A549 (cell line): Measurements from ENCODE around the gene ADA. TPM values are rescaled to one million over a fixed set of nuclear protein-coding genes. Genes with fewer than 3 reads are reported as not detected.

Experiments used
- ATAC-seq, 2 experiments: fragments of 200-7000 bp in 1 of 2; fragments of >200 bp in 1 of 2; cut with Nextera tagmentation in 1 of 2; cut with Tn5 transposase in 1 of 2; 3 replicates each; pipeline versions ENCODE4 v1.8.0 to v1.9.1; 2018 to 2020; ENCODE audit warnings: mild to moderate bottlenecking in 1 of 2, moderate library complexity in 1 of 2
- CTCF ChIA-PET: fragments of 300-600 bp; sonication (Branson Sonifier 250); formaldehyde crosslinking; extraction: SDS; loops from one replicate; lab custom pipeline; 2021; ENCODE audit warnings: antibody characterized with exemption, inconsistent platforms; lab: Yijun Ruan, JAX
- POLR2A ChIA-PET: fragments of 350-600 bp; formaldehyde crosslinking; extraction: SDS; loops from one replicate; lab custom pipeline; 2021; ENCODE audit warnings: antibody characterized with exemption, inconsistent platforms; lab: Yijun Ruan, JAX
- DNase-seq, 2 experiments: peaks; one replicate each; pipeline versions ENCODE4 v3.0.0 to v3.0.0-alpha.2; 2011 to 2016; ENCODE audit warnings: low read depth in 1 of 2, low spot score in 1 of 2
- FAIRE-seq: peaks from 2 replicates; lab custom pipeline; 2011; peaks lifted over from hg19 to GRCh38; lab: Jason Lieb, UNC
- H3K27ac ChIP-seq, 2 experiments: fragments of >200 bp; sonication (Bioruptor Twin); formaldehyde crosslinking; 3 replicates each; pipeline ENCODE4 v1.5.1; 2016 to 2017
- H3K4me1 ChIP-seq: fragments of >200 bp; sonication (Bioruptor Twin); formaldehyde crosslinking; 3 replicates; pipeline ENCODE4 v1.6.1; 2016
- H3K4me2 ChIP-seq: fragments of >200 bp; sonication (Bioruptor Twin); formaldehyde crosslinking; 3 replicates; pipeline ENCODE4 v1.6.1; 2016
- H3K4me3 ChIP-seq: fragments of >200 bp; sonication (Bioruptor Twin); formaldehyde crosslinking; 3 replicates; pipeline ENCODE4 v1.5.1; 2016
- H3K9me3 ChIP-seq: fragments of >200 bp; sonication (Bioruptor Twin); formaldehyde crosslinking; 3 replicates; pipeline ENCODE4 v1.6.1; 2016
- BHLHE40 ChIP-seq: IDR thresholded peaks from 2 replicates; pipeline ENCODE4 v1.6.1; 2012; ENCODE audit warnings: low read depth, low read length, inconsistent platforms
- CBX2 ChIP-seq: fragments of 200-600 bp; sonication (generic); IDR thresholded peaks from 2 replicates; pipeline ENCODE4 v1.6.1; 2016; ENCODE audit warnings: low read depth, mild to moderate bottlenecking, borderline replicate concordance
- CHD2 ChIP-seq: fragments of 150-350 bp; IDR thresholded peaks from 2 replicates; pipeline ENCODE4 v1.6.1; 2014; ENCODE audit warnings: low read length; ENCODE audit not compliant: partially characterized antibody
- FOSL2 ChIP-seq, 2 experiments: fragments of 450-650 bp in 1 of 2; fragments of >200 bp in 1 of 2; sonication (Bioruptor Twin) in 1 of 2; formaldehyde crosslinking; IDR thresholded peaks; 2 replicates each; pipeline versions ENCODE4 v1.5.0 to v1.6.1; 2016 to 2020; ENCODE audit warnings: mild to moderate bottlenecking in 1 of 2, moderate library complexity in 1 of 2
- HDAC2 ChIP-seq: fragments of 200-600 bp; sonication (generic); IDR thresholded peaks from 2 replicates; pipeline ENCODE4 v1.6.1; 2016
- HOXA7 ChIP-seq: fragments of 250-450 bp; sonication (Bioruptor Pico); IDR thresholded peaks from 2 replicates; pipeline ENCODE4 v1.5.0; 2020; ENCODE audit warnings: mild to moderate bottlenecking, moderate library complexity
- JUNB ChIP-seq: fragments of >200 bp; sonication (Bioruptor Twin); formaldehyde crosslinking; IDR thresholded peaks from 2 replicates; pipeline ENCODE4 v1.6.1; 2016
- KDM1A ChIP-seq: fragments of 200-600 bp; sonication (generic); IDR thresholded peaks from 2 replicates; pipeline ENCODE4 v1.6.1; 2016; ENCODE audit warnings: low read depth, mild to moderate bottlenecking
- MAFK ChIP-seq: fragments of 450-650 bp; IDR thresholded peaks from 2 replicates; pipeline ENCODE4 v1.6.1; 2014; ENCODE audit not compliant: partially characterized antibody
- MYC ChIP-seq: IDR thresholded peaks from 2 replicates; pipeline ENCODE4 v1.6.1; 2012; ENCODE audit warnings: mild to moderate bottlenecking, inconsistent platforms, low read length, improper control_type of control experiment, borderline replicate concordance
- NR3C1 ChIP-seq: fragments of >200 bp; sonication (Bioruptor Twin); formaldehyde crosslinking; IDR thresholded peaks from 3 replicates; pipeline ENCODE4 v1.6.1; 2017
- RAD21 ChIP-seq, 2 experiments: fragments of >200 bp in 1 of 2; sonication (Bioruptor Twin) in 1 of 2; formaldehyde crosslinking in 1 of 2; IDR thresholded peaks in 1 of 2; conservative IDR thresholded peaks in 1 of 2; 2 replicates in 1 of 2; 3 replicates in 1 of 2; pipeline ENCODE4 v1.6.1; 2012 to 2018; ENCODE audit warnings: inconsistent platforms in 1 of 2
- RARB ChIP-seq: fragments of 250-450 bp; sonication (Bioruptor Pico); IDR thresholded peaks from 2 replicates; pipeline ENCODE4 v1.8.0; 2021; ENCODE audit warnings: mild to moderate bottlenecking, moderate library complexity
- RFX5 ChIP-seq: fragments of 450-650 bp; IDR thresholded peaks from 2 replicates; pipeline ENCODE4 v1.7.1; 2014; ENCODE audit warnings: antibody characterized with exemption, mild to moderate bottlenecking, moderate library complexity
- TP53 ChIP-seq: fragments of 250-450 bp; sonication (Bioruptor Pico); IDR thresholded peaks from 2 replicates; pipeline ENCODE4 v1.5.0; 2021; ENCODE audit warnings: mild to moderate bottlenecking, moderate library complexity
- ZFP36 ChIP-seq: fragments of 450-650 bp; IDR thresholded peaks from 2 replicates; pipeline ENCODE4 v1.6.1; 2014; ENCODE audit warnings: borderline replicate concordance; ENCODE audit not compliant: partially characterized antibody
- ZSCAN20 ChIP-seq: fragments of 250-450 bp; sonication (Bioruptor Pico); IDR thresholded peaks from 2 replicates; pipeline ENCODE4 v1.8.0; 2022; ENCODE audit warnings: mild to moderate bottlenecking, moderate library complexity
- WGBS: methylation state at CpG from one replicate; pipeline ENCODE4 v1.1.6; 2017; ENCODE audit errors: missing lambda C conversion rate; 5-methylcytosine and 5-hydroxymethylcytosine counted together
- polyA plus RNA-seq, 4 experiments: library from polyadenylated mRNA; depleted of rRNA in 3 of 4; stranded (reverse); fragments of >200 nt; fragmentation: RNase III in 1 of 4; extraction: RNeasy Plus Mini Kit Qiagen cat#74134 plus additional on column Dnase treatment in 1 of 4; gene quantifications; 2 replicates in 3 of 4; 3 replicates in 1 of 4; pipeline ENCODE4 v1.2.3, GENCODE V29; 2011 to 2017
- TF ChIP-seq, protein P1 (sequence below): fragments of 450-650 bp; IDR thresholded peaks from 2 replicates; pipeline ENCODE4 v1.6.1; 2014; ENCODE audit warnings: antibody characterized with exemption
- TF ChIP-seq, protein P2 (sequence below): IDR thresholded peaks from 2 replicates; pipeline ENCODE4 v1.6.1; 2012
- TF ChIP-seq, protein P3 (sequence below): fragments of >200 bp; sonication (Bioruptor Twin); formaldehyde crosslinking; IDR thresholded peaks from 3 replicates; pipeline ENCODE4 v1.6.1; 2016
- TF ChIP-seq, protein P4 (sequence below): fragments of 250-450 bp; sonication (Bioruptor Pico); IDR thresholded peaks from 2 replicates; pipeline ENCODE4 v1.5.0; 2021; ENCODE audit warnings: mild to moderate bottlenecking, moderate library complexity, borderline replicate concordance

Gene ADA
- polyA plus RNA-seq, 2 of the 4 experiments (the other 2 are of a cell fraction), result 34.5 to 48.1 TPM

DNA sequence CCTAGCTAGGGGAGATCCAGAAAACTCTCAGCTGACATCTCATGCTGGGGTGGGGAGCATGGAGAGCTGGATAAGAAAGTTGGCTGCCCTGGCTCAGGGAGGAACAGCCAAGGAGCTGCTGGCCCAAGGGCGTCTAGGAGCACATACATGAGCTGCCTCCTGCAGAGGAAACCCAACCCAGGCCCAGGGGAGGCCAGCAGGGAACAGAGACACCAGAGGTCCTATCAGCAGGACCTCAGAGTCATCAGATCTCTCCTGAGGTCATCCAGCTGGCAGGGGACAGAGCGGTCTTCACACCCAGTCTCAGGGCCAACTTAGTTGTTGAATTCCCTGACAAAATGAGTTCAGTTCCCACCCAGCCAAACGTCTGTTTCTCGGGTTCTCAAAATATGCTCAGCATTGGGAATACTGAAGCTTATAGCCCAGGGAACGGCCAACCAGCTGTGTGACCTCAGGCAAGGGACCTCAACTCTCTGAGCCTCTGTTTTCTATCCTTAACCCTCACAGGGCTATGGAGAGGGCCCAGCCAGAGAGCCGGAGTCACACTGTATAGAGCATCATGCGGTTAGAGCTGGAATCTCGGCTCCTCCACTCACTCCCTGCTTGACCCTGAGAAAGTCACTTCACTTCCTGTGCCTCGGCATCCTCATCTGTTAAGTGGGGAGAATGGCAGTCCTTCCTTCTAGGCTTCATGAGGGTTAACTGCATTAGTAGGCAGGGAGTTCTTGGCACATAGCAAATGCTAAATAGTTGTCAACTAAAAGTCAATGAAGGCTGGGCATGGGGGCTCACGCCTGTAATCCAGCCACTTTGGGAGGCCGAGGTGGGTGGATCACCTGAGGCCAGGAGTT lies 13.8 kb downstream of the ADA start:
- H3K4me2 ChIP-seq, result no peak overlapping the region
- H3K27ac ChIP-seq, result no peak overlapping the region
- no peak overlapping the region for H3K4me3 ChIP-seq
- no peak for DNase-seq
- POLR2A ChIA-PET, result no interaction called here
- no peak for ATAC-seq
- TF ChIP-seq MAFK, result no peak
- TF ChIP-seq, protein P1, sequence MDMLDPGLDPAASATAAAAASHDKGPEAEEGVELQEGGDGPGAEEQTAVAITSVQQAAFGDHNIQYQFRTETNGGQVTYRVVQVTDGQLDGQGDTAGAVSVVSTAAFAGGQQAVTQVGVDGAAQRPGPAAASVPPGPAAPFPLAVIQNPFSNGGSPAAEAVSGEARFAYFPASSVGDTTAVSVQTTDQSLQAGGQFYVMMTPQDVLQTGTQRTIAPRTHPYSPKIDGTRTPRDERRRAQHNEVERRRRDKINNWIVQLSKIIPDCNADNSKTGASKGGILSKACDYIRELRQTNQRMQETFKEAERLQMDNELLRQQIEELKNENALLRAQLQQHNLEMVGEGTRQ, result no peak
- TF ChIP-seq, protein P2, sequence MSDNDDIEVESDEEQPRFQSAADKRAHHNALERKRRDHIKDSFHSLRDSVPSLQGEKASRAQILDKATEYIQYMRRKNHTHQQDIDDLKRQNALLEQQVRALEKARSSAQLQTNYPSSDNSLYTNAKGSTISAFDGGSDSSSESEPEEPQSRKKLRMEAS, result no peak
- TF ChIP-seq ZSCAN20, result no peak
- no peak for TF ChIP-seq NR3C1
- no peak for TF ChIP-seq TP53 (CRISPR knock-in tag)
- no peak for TF ChIP-seq HDAC2
- TF ChIP-seq JUNB, result no peak
- TF ChIP-seq, protein P3, sequence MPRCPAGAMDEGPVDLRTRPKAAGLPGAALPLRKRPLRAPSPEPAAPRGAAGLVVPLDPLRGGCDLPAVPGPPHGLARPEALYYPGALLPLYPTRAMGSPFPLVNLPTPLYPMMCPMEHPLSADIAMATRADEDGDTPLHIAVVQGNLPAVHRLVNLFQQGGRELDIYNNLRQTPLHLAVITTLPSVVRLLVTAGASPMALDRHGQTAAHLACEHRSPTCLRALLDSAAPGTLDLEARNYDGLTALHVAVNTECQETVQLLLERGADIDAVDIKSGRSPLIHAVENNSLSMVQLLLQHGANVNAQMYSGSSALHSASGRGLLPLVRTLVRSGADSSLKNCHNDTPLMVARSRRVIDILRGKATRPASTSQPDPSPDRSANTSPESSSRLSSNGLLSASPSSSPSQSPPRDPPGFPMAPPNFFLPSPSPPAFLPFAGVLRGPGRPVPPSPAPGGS, result no peak
- TF ChIP-seq MYC, result no peak
- no peak for TF ChIP-seq RARB (CRISPR knock-in tag)
- TF ChIP-seq FOSL2 (IDR thresholded peaks at IDR 0.05), result no peak
- TF ChIP-seq FOSL2 (CRISPR knock-in tag; IDR thresholded peaks at IDR 0.05), result no peak
- TF ChIP-seq, protein P4, sequence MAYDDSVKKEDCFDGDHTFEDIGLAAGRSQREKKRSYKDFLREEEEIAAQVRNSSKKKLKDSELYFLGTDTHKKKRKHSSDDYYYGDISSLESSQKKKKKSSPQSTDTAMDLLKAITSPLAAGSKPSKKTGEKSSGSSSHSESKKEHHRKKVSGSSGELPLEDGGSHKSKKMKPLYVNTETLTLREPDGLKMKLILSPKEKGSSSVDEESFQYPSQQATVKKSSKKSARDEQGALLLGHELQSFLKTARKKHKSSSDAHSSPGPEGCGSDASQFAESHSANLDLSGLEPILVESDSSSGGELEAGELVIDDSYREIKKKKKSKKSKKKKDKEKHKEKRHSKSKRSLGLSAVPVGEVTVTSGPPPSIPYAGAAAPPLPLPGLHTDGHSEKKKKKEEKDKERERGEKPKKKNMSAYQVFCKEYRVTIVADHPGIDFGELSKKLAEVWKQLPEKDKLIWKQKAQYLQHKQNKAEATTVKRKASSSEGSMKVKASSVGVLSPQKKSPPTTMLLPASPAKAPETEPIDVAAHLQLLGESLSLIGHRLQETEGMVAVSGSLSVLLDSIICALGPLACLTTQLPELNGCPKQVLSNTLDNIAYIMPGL (CRISPR knock-in tag), result no peak
- no peak for TF ChIP-seq RAD21 (conservative IDR thresholded peaks at IDR 0.05 in 1 of 2, IDR thresholded peaks at IDR 0.05 in 1 of 2)
- no peak for TF ChIP-seq KDM1A
- TF ChIP-seq CBX2, result no peak
- TF ChIP-seq RFX5, result no peak
- TF ChIP-seq BHLHE40, result no peak
- TF ChIP-seq HOXA7 (CRISPR knock-in tag), result no peak
- FAIRE-seq, result no peak
- CTCF ChIA-PET, result interaction anchor here (1.1 to 1.3 kb wide), 4 partner anchors 10 to 249 kb away, joined by 3 to 5 read pairs (median 4); no protein-coding TSS in a partner anchor
- no peaks in the 10 kb centered on the region for H3K9me3 ChIP-seq
- WGBS, result 88% methylated on average over 10 of the region's 11 CpGs
- H3K4me1 ChIP-seq, result peaks cover 16% of the 10 kb centered on the region

- CTCF ChIA-PET, result interaction anchor here (1.2 to 1.3 kb wide), 4 partner anchors 9 to 249 kb away, joined by 3 to 4 read pairs (median 4); no protein-coding TSS in a partner anchor
- Histone ChIP-seq H3K4me1 (peaks cover 9% of the 10 kb centered on the region), H3K4me3 (no peak overlapping the region), H3K27ac (no peak overlapping the region), H3K9me3 (no peaks in the 10 kb centered on the region), H3K4me2 (no peak overlapping the region)
- POLR2A ChIA-PET, result no interaction called here
- ATAC-seq (no peak), DNase-seq (no peak), FAIRE-seq (no peak)
- TF ChIP-seq CHD2, result no peak
- TF ChIP-seq ZFP36, result peak; percentile 49
- WGBS, result 92% methylated on average over 5 of the region's 5 CpGs
Measured at GRCh38 chr20:44637042-44637441, 14.5 kb downstream of the ADA start.
